HG03108 (cell line): ENCODE results near the gene BAIAP2.
"Not testable (repeated sequence)": the region's sequence is repeated elsewhere in the genome, so short reads cannot be mapped to it uniquely, and the experiment has no call there.

ENCODE experiments used
- ATAC-seq: cut with Tn5 transposase; IDR thresholded peaks from one replicate; pipeline ENCODE4 v1.9.1; 2021; ENCODE audit warnings: moderate library complexity; ENCODE audit not compliant: unreplicated experiment

Gene BAIAP2

GRCh38 chr17:81065500-81065899 is 30.5 kb downstream of the BAIAP2 start:
- ATAC-seq = no peak

DNA sequence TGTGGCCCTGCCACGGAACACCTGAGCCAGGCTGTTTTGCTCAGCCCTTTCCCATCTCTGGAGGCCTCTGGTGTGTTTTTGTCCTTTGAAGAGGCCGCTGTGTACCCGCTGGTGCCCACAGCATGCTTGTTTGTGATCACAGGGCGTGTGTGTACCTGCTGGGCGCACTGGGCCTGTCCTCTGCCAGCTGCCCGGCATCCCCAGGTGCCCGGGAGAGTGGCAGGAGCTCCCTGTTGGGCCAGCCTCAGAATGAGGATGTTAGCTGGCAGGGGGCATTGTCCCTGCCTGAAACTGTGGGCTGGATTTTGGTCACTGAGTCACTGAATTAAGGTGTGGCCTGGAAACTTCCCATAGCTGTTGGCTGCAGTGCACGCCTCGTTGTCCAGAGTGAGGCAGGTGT is 31.1 kb downstream of the BAIAP2 start:
- no peak for ATAC-seq

DNA sequence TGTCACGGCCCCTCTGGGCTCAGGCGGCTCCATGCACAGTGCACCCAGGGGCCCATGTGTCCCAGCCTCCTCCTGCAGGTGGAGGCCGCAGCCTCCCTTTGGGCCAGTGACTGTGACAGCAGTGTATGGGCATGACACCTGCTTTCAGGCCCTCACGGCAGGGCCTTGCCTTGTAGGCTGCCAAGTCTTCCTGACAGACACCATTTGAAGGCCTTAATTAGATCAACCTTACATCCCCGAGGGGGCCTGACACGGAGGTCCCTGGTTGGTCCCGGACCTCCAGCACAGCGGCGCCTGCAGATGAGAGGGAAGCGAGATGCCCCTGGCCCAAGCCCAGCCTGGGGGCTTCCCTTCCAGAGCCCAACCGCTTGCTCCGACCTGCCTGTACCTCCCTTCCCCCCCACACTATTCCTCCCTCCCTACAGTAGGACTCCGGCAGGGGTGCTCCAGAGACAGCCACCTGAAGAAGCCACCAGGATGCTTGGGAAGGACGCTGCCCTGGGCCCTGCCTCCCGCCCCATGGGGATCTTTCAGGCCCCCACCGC is 31.9 kb downstream of the BAIAP2 start:
- no peak for ATAC-seq

- no peak for ATAC-seq
These were observed 32.5 kb downstream of the BAIAP2 start for GRCh38 chr17:81067391-81067811.

- no peak for ATAC-seq
These were observed 33.6 kb downstream of the BAIAP2 start for GRCh38 chr17:81068411-81069134.

DNA sequence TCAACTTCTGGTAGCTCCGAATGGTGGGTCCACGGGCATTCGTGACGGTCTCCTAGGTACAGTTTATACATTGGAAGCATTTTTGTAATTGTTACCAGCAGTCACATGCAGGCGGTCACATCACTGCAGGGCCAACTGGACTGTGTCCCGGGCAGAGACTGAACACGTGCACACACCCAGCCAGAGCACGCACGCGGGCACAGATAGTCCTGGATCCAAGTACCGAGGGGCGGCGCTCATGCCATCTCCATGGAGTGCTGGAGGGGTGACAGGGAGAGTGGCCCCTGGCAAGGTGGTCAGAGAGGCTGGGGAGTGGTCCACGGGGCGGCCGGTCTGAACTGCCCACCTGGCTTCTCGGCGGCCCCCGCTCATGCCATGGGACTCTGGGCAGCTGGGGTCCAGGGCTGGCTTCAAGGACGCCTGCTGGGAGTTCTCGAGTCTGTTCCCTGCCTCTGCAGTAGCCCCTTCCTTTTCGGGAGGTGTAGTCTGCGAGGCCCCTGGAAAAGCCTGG is 34.2 kb downstream of the BAIAP2 start:
- ATAC-seq = no peak

DNA sequence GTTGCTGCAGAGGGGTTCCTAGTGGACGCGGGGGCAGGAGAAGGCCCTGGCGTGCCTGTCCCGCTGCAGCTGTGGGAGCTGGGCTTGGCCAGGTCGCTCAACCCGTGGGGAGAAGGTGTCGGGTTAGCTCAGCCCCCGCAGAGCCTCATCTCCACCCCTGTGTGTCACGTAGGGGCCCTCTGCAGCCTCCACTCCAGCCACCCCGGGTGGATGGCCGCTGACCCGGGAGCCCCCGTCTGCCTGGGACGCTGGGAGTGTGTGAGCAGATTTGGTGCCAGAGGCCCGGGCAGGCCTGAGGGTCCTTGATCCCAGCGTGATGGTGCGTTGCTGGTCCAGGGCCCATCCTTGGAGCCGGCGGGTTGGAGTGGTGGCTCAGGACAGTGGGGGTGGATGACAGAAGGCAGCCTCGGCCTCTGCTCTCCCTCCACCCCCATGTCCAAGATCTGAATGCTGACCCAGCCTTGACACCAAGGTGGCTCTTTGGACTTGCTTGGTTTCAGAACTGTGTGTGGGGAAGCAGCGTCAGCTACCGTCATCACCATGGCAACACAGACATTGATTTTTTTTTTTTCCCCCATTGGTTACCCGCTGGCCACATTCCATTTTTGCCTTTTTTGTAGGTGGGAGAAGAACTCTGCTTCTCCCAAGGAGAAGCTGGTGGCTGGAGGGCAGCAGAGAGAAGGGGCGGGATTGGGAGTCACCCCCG is 35.7 kb downstream of the BAIAP2 start:
- no peak for ATAC-seq

DNA sequence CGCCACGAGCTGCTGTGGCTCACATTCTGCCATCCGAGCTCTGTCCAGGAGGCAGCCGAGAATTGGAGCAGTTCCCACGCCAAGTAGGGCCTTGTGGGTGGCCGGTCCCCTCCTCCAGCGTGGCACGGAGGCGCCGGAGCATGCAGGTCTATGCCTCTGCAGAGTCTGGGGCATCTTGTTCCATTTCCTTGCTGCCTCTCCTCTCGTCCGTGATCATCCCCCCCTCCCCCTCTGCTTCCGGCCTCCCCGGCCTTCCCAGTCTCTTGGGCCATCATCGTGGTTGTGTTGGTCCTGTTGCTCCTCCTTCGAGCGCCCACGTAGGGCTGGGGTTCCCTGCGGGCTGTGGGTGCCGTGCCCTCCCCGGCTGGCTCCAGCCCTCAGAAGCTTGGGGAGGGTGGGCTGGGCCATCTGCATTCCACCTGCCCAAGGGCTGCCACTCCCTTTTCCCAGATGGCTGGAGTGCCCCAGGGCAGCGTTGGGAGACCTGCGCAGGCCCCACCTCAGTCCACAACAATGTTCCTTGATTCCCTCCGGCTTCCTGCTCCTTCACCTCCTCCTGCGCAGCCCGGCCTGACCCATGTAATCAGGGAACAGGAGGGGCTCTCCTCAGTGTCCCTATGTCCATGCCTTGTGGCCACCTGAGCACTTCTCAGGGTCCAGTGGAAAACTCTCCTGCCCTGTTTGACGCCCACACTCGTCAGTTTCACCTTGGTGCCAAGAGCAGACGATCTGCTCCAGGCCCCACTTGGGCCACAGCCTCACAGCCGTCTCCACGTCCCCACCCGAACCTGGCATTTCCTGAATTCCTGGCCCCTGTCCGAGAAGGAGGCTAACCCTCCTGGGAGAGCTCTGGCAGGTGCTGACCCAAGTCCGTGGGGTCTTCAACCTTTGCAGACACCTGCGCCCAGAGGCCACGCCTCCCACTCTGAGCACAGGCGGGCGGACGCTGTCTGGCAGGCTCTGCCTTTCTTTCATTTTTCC is 37.1 kb downstream of the BAIAP2 start:
- ATAC-seq = no peak

GRCh38 chr17:81073967-81074839 is 39.3 kb downstream of the BAIAP2 start:
- no peak for ATAC-seq

- ATAC-seq = no peak
These were observed 39.9 kb downstream of the BAIAP2 start for GRCh38 chr17:81074875-81075274.

DNA sequence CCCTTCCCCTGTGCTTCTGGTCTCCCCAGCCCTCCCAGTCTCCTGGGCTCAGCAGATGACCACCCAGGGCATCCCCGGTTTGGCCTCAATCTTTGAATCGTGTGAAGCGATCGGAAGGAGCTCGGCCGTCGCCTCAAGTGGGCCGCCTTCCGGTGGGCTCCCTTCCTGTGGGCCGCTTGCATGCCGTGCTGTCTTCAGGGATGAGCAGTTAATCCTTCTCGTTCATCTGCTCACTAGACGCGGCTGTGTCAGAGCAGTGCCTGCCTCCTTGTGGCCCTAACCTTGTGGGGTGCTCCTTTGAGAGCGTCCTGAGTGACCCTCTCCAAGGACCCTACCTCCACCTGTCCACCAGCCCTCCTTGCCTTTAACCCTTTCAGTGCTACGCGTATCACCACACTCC is 40.4 kb downstream of the BAIAP2 start:
- ATAC-seq = no peak

GRCh38 chr17:81076141-81076679 is 41.3 kb downstream of the BAIAP2 start:
- ATAC-seq = no peak

- not testable (repeated sequence) for ATAC-seq
These were observed 43.3 kb downstream of the BAIAP2 start for GRCh38 chr17:81078026-81078913.

DNA sequence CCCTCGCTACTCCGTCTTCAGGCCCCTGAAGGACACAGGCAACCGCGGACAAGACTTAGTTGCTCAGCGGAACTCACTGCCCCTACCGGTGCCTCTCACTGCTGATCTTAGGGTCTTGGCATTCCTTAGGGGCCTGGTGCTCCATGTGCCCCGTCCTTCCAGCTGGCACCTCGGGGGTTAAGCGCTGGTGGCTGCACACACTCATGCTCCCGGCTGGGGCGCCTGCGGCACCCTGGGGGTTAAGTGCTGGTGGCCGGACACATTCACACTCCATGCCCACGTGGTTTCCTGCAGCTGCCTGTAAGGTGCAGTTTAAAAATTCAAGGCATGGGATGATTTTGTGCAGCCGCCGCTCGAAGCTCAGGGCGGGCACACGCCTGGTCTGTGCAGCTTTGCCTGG is 45.1 kb downstream of the BAIAP2 start:
- ATAC-seq = no peak

- ATAC-seq = no peak
These were observed 46.5 kb downstream of the BAIAP2 start for GRCh38 chr17:81081222-81082176.

DNA sequence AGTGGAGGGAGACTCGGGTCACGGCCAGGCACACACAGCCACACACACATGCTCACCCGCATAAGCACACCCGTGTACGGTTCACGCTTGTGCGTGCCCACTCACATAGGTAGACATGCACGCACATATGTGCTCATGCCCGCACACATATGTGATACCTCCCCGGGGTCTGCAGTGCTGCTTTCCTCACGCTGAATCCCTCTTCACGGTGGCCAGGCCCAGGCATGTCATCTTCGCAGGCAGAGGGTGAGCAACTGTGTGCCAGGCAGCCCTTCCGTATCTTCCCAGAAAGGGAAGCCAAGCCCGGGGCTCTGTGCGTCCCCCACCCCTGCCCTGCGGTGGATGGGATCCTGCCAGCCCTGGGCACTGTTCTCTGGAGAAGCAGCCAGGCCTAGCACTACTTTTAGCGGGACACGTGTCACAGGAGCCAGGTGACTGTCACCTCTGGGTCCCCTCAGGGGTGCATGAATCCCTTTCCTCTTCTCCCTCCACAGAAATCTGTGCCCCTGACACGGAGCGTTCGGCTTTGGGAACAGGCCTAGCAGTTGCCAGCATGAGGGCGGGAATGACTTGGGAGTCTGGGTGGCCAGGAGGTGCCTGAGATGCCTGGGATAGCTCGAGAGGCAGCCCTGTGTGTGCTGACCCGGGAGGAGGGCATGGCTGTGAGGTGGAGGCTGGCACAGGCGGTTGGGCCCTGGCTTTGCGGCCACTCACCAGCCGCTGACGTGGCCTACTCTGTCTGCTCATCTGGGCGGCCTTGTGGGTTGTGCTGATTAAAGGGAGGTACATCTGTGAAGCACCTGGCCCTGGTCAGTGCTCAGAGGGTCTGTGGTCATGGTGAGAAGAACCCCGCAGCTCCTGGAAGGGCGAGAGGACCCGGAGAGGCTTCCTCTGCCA is 47.5 kb downstream of the BAIAP2 start:
- no peak for ATAC-seq
